Gastroesophageal sphincter (tissue), 3 donors: ENCODE results near the gene NRP2.

Experiments
- CTCF ChIP-seq, 4 experiments: fragments of 200-600 bp in 2 of 4; fragments of 450-650 bp in 2 of 4; sonication (generic) in 1 of 4; IDR thresholded peaks; one replicate each; pipeline ENCODE4 v1.5.1; 2017 to 2019; ENCODE audit warnings: antibody characterized with exemption in 4 of 4, mild to moderate bottlenecking in 2 of 4, moderate library complexity in 2 of 4
- EP300 ChIP-seq: sonication (generic); formaldehyde crosslinking; IDR thresholded peaks from one replicate; pipeline ENCODE4 v1.6.1; 2017; ENCODE audit warnings: antibody characterized with exemption, mild to moderate bottlenecking
- POLR2A ChIP-seq, 2 donors: fragments of 450-650 bp; IDR thresholded peaks; one replicate each; pipeline ENCODE4 v1.6.1; 2017; ENCODE audit warnings: antibody characterized with exemption in 2 of 2, mild to moderate bottlenecking in 2 of 2, moderate library complexity in 1 of 2
- POLR2AphosphoS5 ChIP-seq: sonication (generic); formaldehyde crosslinking; IDR thresholded peaks from one replicate; pipeline ENCODE4 v1.6.1; 2017; ENCODE audit warnings: antibody characterized with exemption

DNA sequence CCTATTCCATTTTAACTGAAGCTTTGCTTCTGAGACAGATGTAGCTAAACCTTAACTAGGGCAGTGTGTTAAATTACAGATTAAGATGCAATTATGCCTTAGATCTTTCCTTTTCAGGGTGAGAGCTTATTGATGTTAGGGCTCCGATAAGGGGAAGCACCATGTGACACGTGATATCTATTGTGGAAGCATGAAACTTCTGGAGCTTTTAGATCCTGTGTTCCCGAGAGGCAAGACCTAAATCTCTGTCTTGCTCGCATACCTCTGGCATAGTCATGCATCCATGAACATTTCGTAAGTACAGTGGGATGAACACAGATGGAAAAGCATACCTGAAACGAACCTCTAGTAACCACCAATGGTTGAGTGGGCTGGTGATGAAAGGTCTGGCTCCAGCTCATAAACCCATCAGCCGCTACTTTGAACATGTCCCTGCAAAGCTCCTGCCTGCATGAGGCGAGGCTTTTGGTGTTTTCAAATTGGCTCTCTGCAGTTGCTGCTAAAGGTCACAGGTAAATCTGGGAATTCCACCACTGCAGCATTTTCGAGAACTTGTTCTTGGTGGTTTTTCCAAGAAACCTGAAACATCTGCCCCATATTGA lies 3.7 kb upstream of the NRP2 start:
- TF ChIP-seq EP300: no peak
- TF ChIP-seq POLR2AphosphoS5: no peak
- TF ChIP-seq CTCF (IDR thresholded peaks at IDR 0.05): no peak
- no peak for TF ChIP-seq POLR2A (IDR thresholded peaks at IDR 0.05)
